ENCODE data around the gene CAMK2G.
"Not testable (repeated sequence)": the region's sequence is repeated elsewhere in the genome, so short reads cannot be mapped to it uniquely, and the experiment has no call there.

The CAMK2G gene

GRCh38 chr10:73874267-73875138 is at the start of gene CAMK2G:
Gene CAMK2G, minus strand, starts transcription at chr10:73874555. Its CDS starts 94 bp downstream, at chr10:73874461.
- H3K4me3 Mint-ChIP-seq, result peak within 1 kb of the TSS; percentile 87
- H3K27me3 Mint-ChIP-seq, result no peaks in the 10 kb centered on the region
- DNase-seq (ENCODE audit: low spot score in 2 of 2), result peak; percentile 72 to 77
- H3K36me3 Mint-ChIP-seq, result peaks cover 6% of the 10 kb centered on the region
- peak; percentile 83 for ATAC-seq (ENCODE audit: low read depth)
- peak within 1 kb of the TSS; percentile 62 for H3K27ac Mint-ChIP-seq
- H3K9me3 Mint-ChIP-seq, result no peaks in the 10 kb centered on the region
- peaks cover 23% of the 10 kb centered on the region for H3K4me1 Mint-ChIP-seq

GRCh38 chr10:73922864-73923133 is 48.4 kb upstream of the CAMK2G start:
- no peaks in the 10 kb centered on the region for H3K27me3 Mint-ChIP-seq
- peaks cover 17% of the 10 kb centered on the region for H3K4me1 Mint-ChIP-seq
- no peaks in the 10 kb centered on the region for H3K36me3 Mint-ChIP-seq
- ATAC-seq (ENCODE audit: low read depth) (no peak), DNase-seq (ENCODE audit: low spot score in 2 of 2) (no peak)
- no peaks in the 10 kb centered on the region for H3K9me3 Mint-ChIP-seq
- H3K4me3 Mint-ChIP-seq, result no peak overlapping the region
- H3K27ac Mint-ChIP-seq, result no peak overlapping the region

- H3K27me3 Mint-ChIP-seq, result no peaks in the 10 kb centered on the region
- ATAC-seq (ENCODE audit: low read depth) (no peak), DNase-seq (ENCODE audit: low spot score in 2 of 2) (no peak)
- peaks cover 17% of the 10 kb centered on the region for H3K4me1 Mint-ChIP-seq
- no peaks in the 10 kb centered on the region for H3K9me3 Mint-ChIP-seq
- H3K27ac Mint-ChIP-seq, result no peak overlapping the region
- no peak overlapping the region for H3K4me3 Mint-ChIP-seq
- no peaks in the 10 kb centered on the region for H3K36me3 Mint-ChIP-seq
Measured at GRCh38 chr10:73922007-73922863, 47.9 kb upstream of the CAMK2G start.

GRCh38 chr10:73920089-73920488 is 45.7 kb upstream of the CAMK2G start:
- H3K4me1 Mint-ChIP-seq, result peaks cover 20% of the 10 kb centered on the region
- H3K27ac Mint-ChIP-seq, result peak overlapping the region; percentile 65
- H3K9me3 Mint-ChIP-seq, result no peaks in the 10 kb centered on the region
- H3K36me3 Mint-ChIP-seq, result no peaks in the 10 kb centered on the region
- H3K27me3 Mint-ChIP-seq, result no peaks in the 10 kb centered on the region
- DNase-seq (ENCODE audit: low spot score in 2 of 2), result peak in 1 of 2 donors; percentile 31
- H3K4me3 Mint-ChIP-seq, result no peak overlapping the region
- ATAC-seq (ENCODE audit: low read depth), result peak; percentile 96

- Mint-ChIP-seq H3K27ac (peak overlapping the region; percentile 65), H3K4me1 (peaks cover 17% of the 10 kb centered on the region)
- H3K4me3 Mint-ChIP-seq; ATAC-seq (ENCODE audit: low read depth); H3K36me3 Mint-ChIP-seq; H3K27me3 Mint-ChIP-seq; DNase-seq (ENCODE audit: low spot score in 2 of 2); H3K9me3 Mint-ChIP-seq: not testable (repeated sequence)
Measured at GRCh38 chr10:73919481-73919880, 45.1 kb upstream of the CAMK2G start.

GRCh38 chr10:73917566-73918305 is 43.4 kb upstream of the CAMK2G start:
- Mint-ChIP-seq H3K9me3 (no peaks in the 10 kb centered on the region), H3K27me3 (peaks cover 1% of the 10 kb centered on the region), H3K36me3 (no peaks in the 10 kb centered on the region), H3K27ac (no peak overlapping the region), H3K4me3 (no peak overlapping the region), H3K4me1 (peaks cover 15% of the 10 kb centered on the region)
- no peak for DNase-seq (ENCODE audit: low spot score in 2 of 2)
- ATAC-seq (ENCODE audit: low read depth), result no peak

- Mint-ChIP-seq H3K27me3 (peaks cover 4% of the 10 kb centered on the region), H3K9me3 (no peaks in the 10 kb centered on the region), H3K4me3 (no peak overlapping the region), H3K27ac (no peak overlapping the region), H3K36me3 (no peaks in the 10 kb centered on the region), H3K4me1 (peaks cover 15% of the 10 kb centered on the region)
- ATAC-seq (ENCODE audit: low read depth) (no peak), DNase-seq (ENCODE audit: low spot score in 2 of 2) (no peak)
Measured at GRCh38 chr10:73916761-73917470, 42.6 kb upstream of the CAMK2G start.

DNA sequence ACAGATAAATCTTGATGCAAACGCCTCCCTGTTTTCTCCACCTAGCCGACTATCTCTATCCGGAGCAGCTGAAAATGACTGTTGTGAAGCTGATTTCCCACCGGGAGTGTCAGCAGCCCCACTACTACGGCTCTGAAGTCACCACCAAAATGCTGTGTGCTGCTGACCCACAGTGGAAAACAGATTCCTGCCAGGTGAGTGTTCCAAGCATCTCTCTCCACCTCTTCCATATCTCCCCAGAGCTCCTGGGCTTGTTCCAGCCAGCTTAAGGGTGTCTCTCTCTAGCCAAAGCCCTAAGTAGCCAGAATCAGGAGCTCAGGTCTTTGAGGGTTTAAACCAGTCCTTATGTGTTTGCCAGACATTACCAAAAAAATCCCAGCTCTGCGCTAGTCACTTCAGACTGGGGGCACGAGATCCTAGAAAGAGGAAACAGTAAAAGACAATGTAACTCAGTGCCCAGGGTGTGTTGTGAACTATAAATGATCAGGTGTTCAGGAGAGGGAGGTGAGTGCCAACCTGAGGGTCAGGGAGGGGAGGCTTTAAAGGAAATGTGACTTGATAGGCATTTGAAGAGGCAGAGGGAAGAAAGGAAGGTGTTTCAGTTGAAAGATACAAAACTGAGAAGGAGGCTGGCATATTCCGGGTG is 41.0 kb upstream of the CAMK2G start:
- DNase-seq (ENCODE audit: low spot score in 2 of 2), result no peak
- peaks cover 7% of the 10 kb centered on the region for H3K27me3 Mint-ChIP-seq
- H3K4me1 Mint-ChIP-seq, result peaks cover 22% of the 10 kb centered on the region
- H3K9me3 Mint-ChIP-seq, result no peaks in the 10 kb centered on the region
- no peak for ATAC-seq (ENCODE audit: low read depth)
- H3K36me3 Mint-ChIP-seq, result no peaks in the 10 kb centered on the region
- H3K4me3 Mint-ChIP-seq, result no peak overlapping the region
- no peak overlapping the region for H3K27ac Mint-ChIP-seq

GRCh38 chr10:73914036-73914435 is 39.7 kb upstream of the CAMK2G start:
- no peaks in the 10 kb centered on the region for H3K9me3 Mint-ChIP-seq
- no peaks in the 10 kb centered on the region for H3K36me3 Mint-ChIP-seq
- ATAC-seq (ENCODE audit: low read depth), result no peak
- H3K4me1 Mint-ChIP-seq, result peaks cover 21% of the 10 kb centered on the region
- H3K4me3 Mint-ChIP-seq, result no peak overlapping the region
- no peak overlapping the region for H3K27ac Mint-ChIP-seq
- no peak for DNase-seq (ENCODE audit: low spot score in 2 of 2)
- H3K27me3 Mint-ChIP-seq, result peaks cover 7% of the 10 kb centered on the region

GRCh38 chr10:73911553-73912004 is 37.2 kb upstream of the CAMK2G start:
- peak in 1 of 2 donors; percentile 34 for DNase-seq (ENCODE audit: low spot score in 2 of 2)
- H3K4me3 Mint-ChIP-seq, result peak overlapping the region; percentile 90
- peaks cover 22% of the 10 kb centered on the region for H3K4me1 Mint-ChIP-seq
- no peak for ATAC-seq (ENCODE audit: low read depth)
- H3K27ac Mint-ChIP-seq, result no peak overlapping the region
- no peaks in the 10 kb centered on the region for H3K9me3 Mint-ChIP-seq
- H3K27me3 Mint-ChIP-seq, result peaks cover 12% of the 10 kb centered on the region
- no peaks in the 10 kb centered on the region for H3K36me3 Mint-ChIP-seq

- H3K4me1 Mint-ChIP-seq, result peaks cover 21% of the 10 kb centered on the region
- H3K36me3 Mint-ChIP-seq, result no peaks in the 10 kb centered on the region
- H3K9me3 Mint-ChIP-seq, result no peaks in the 10 kb centered on the region
- peak within 1 kb of the TSS; percentile 90 for H3K4me3 Mint-ChIP-seq
- H3K27me3 Mint-ChIP-seq, result peaks cover 12% of the 10 kb centered on the region
- ATAC-seq (ENCODE audit: low read depth) (peak; percentile 55), DNase-seq (ENCODE audit: low spot score in 2 of 2) (peak; percentile 17 to 44)
- H3K27ac Mint-ChIP-seq, result no peak within 1 kb of the TSS
Measured at GRCh38 chr10:73910764-73911552, 36.6 kb upstream of the CAMK2G start, which contains the start of gene PLAU. Gene PLAU, plus strand, starts transcription at chr10:73911132. Its CDS starts 424 bp downstream, at chr10:73911556.

DNA sequence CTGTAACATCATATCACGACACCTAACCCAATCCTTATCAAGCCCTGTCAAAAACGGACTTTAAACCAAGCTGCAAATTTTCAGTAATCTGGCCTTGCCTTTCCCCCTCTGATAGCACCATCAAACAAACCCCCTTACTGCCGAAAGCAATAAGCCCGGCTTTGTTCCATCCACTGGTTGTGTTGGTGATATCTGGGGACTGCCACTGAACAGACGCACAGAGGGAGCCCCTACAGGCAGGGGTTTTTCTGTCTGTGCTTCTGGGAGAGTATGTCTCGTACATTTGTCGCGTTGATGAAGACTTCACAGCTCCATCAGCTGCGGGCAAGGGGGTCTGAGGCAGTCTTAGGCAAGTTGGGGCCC is 36.0 kb upstream of the CAMK2G start:
- Mint-ChIP-seq H3K9me3 (no peaks in the 10 kb centered on the region), H3K36me3 (no peaks in the 10 kb centered on the region), H3K4me3 (peak overlapping the region; percentile 88), H3K4me1 (peaks cover 18% of the 10 kb centered on the region), H3K27ac (no peak overlapping the region), H3K27me3 (peaks cover 14% of the 10 kb centered on the region)
- DNase-seq (ENCODE audit: low spot score in 2 of 2) (no peak), ATAC-seq (ENCODE audit: low read depth) (peak; percentile 61)

Measured in memory B cell (primary cell).